ENCODE measurements around the gene RBM4B.

- TF ChIP-seq CTCF (IDR thresholded peaks at IDR 0.05) = no peak
- TF ChIP-seq POLR2A (IDR thresholded peaks at IDR 0.05) = no peak
Observed at GRCh38 chr11:66725114-66725513, 47.4 kb upstream of the RBM4B start.
